Sigmoid colon (tissue), 7 donors: ENCODE results near the gene SMYD1. TPM values are rescaled to one million over a fixed set of nuclear protein-coding genes. Genes with fewer than 3 reads are reported as not detected.

Source experiments
- DNase-seq: peaks from one replicate; pipeline ENCODE4 v3.0.0-alpha.2; 2019
- H3K27ac ChIP-seq, 4 donors: fragments of 200-600 bp; sonication (generic); one replicate each; pipeline ENCODE4 v1.5.1; 2016 to 2019; ENCODE audit warnings: mild to moderate bottlenecking in 1 of 4
- H3K27me3 ChIP-seq, 3 donors: fragments of 200-600 bp; sonication (generic); one replicate each; pipeline ENCODE4 v1.5.1; 2019; ENCODE audit warnings: mild to moderate bottlenecking in 1 of 3
- H3K36me3 ChIP-seq, 4 donors: fragments of 200-600 bp; sonication (generic); one replicate each; pipeline ENCODE4 v1.5.1; 2016 to 2019
- H3K4me1 ChIP-seq, 4 donors: fragments of 200-600 bp; sonication (generic); one replicate each; pipeline ENCODE4 v1.5.1; 2017 to 2019
- H3K4me3 ChIP-seq, 4 donors: fragments of 200-600 bp; sonication (generic); one replicate each; pipeline ENCODE4 v1.5.1; 2017 to 2019; ENCODE audit warnings: mild to moderate bottlenecking in 2 of 4, moderate library complexity in 1 of 4
- H3K9me3 ChIP-seq, 4 donors: fragments of 200-600 bp in 3 of 4; sonication (generic) in 3 of 4; one replicate each; pipeline versions ENCODE4 v1.5.1 to v1.6.1; 2013 to 2019
- CTCF ChIP-seq, 4 experiments: fragments of 450-650 bp in 3 of 4; fragments of 200-600 bp in 1 of 4; IDR thresholded peaks; one replicate each; pipeline ENCODE4 v1.5.1; 2016 to 2019; ENCODE audit warnings: antibody characterized with exemption in 4 of 4, mild to moderate bottlenecking in 3 of 4, moderate library complexity in 2 of 4
- EP300 ChIP-seq, 4 donors: sonication (generic); formaldehyde crosslinking; IDR thresholded peaks; one replicate each; pipeline ENCODE4 v1.6.1; 2017; ENCODE audit warnings: antibody characterized with exemption in 4 of 4
- POLR2A ChIP-seq, 2 donors: fragments of 450-650 bp; IDR thresholded peaks; one replicate each; pipeline ENCODE4 v1.6.1; 2016; ENCODE audit warnings: antibody characterized with exemption in 2 of 2, mild to moderate bottlenecking in 2 of 2, moderate library complexity in 2 of 2
- POLR2AphosphoS5 ChIP-seq, 4 donors: sonication (generic); formaldehyde crosslinking; IDR thresholded peaks; one replicate each; pipeline ENCODE4 v1.6.1; 2017; ENCODE audit warnings: antibody characterized with exemption in 4 of 4
- WGBS, 2 donors: extraction: QIAGEN DNeasy Blood & Tissue Kit; methylation state at CpG; one replicate each; pipeline ENCODE4 v1.1.7; 2013; 5-methylcytosine and 5-hydroxymethylcytosine counted together
- intact Hi-C: fragments of 100-400 bp; cut with DNase I; formaldehyde crosslinking; loops from one replicate; pipeline ENCODE4 v1.15.1; 2023
- polyA plus RNA-seq, 3 donors: library from polyadenylated mRNA; stranded (reverse); fragments of 200-250 nt; gene quantifications; one replicate each; pipeline ENCODE4 v1.2.3, GENCODE V29; 2013
- total RNA-seq, 4 donors: library from RNA; depleted of rRNA; stranded (reverse); fragments of >200 nt; gene quantifications; one replicate each; pipeline ENCODE4 v1.1.0, GENCODE V29; 2016
- donor health status: healthy with polysubstance abuse.
- donor health status: Bipolar disorder and iron deficiency.
- donor health status: healthy.

The SMYD1 gene
- total and polyA plus RNA-seq, 7 donors, result under 0.01 to 45.7 (median 17.3) TPM; not detected in 1

GRCh38 chr2:88141952-88142351 lies 74.3 kb downstream of the SMYD1 start:
- no peaks in the 10 kb centered on the region for H3K36me3 ChIP-seq
- 97 to 99% methylated on average over 2 of the region's 2 CpGs for WGBS, 2 donors
- peaks cover 0 to 8% (median 1%) of the 10 kb centered on the region in 4 donors for H3K9me3 ChIP-seq
- no peaks in the 10 kb centered on the region for H3K4me1 ChIP-seq
- TF ChIP-seq POLR2AphosphoS5 (IDR thresholded peaks at IDR 0.05), result no peak
- no peak for TF ChIP-seq POLR2A (IDR thresholded peaks at IDR 0.05)
- TF ChIP-seq EP300 (IDR thresholded peaks at IDR 0.05), result no peak
- TF ChIP-seq CTCF (IDR thresholded peaks at IDR 0.05), result no peak
- intact Hi-C loops, result no loop called here
- no peaks in the 10 kb centered on the region for H3K27me3 ChIP-seq
- no peak overlapping the region for H3K27ac ChIP-seq
- H3K4me3 ChIP-seq, result no peak overlapping the region
- no peak for DNase-seq

DNA sequence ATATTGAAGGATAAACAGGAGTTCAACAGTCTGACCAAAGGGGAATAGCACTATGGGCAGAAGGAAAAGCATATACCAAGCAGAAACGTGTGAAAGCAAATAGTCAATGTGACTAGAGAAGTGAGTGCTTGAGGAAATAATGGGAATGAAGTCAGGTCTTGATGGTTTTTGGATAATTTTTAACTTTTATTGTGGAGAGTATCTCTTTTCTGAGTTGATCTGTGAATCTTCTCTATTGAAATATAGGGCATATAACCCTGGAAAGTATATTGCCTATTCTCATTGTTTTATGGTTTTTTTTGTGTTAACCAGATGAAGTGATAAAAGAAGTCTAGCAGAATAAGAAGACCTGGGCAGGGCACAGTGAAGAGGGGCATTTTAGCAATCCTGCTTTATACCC lies 76.6 kb downstream of the SMYD1 start:
- TF ChIP-seq CTCF (IDR thresholded peaks at IDR 0.05), result no peak
- TF ChIP-seq EP300 (IDR thresholded peaks at IDR 0.05), result no peak
- TF ChIP-seq POLR2AphosphoS5 (IDR thresholded peaks at IDR 0.05), result no peak
- TF ChIP-seq POLR2A (IDR thresholded peaks at IDR 0.05), result no peak

GRCh38 chr2:88144914-88145497 lies 77.4 kb downstream of the SMYD1 start:
- no peak overlapping the region for H3K4me3 ChIP-seq
- no peaks in the 10 kb centered on the region for H3K27me3 ChIP-seq
- WGBS, 2 donors, result 16 to 75% methylated on average over 10 of the region's 10 CpGs
- no peak for DNase-seq
- no peaks in the 10 kb centered on the region for H3K36me3 ChIP-seq
- no peaks in the 10 kb centered on the region for H3K4me1 ChIP-seq
- no peak overlapping the region for H3K27ac ChIP-seq
- H3K9me3 ChIP-seq, result peaks cover 0 to 15% (median 1%) of the 10 kb centered on the region in 4 donors
- intact Hi-C loops, result no loop called here
- TF ChIP-seq EP300 (IDR thresholded peaks at IDR 0.05), result no peak
- TF ChIP-seq POLR2AphosphoS5 (IDR thresholded peaks at IDR 0.05), result no peak
- TF ChIP-seq POLR2A (IDR thresholded peaks at IDR 0.05), result no peak
- TF ChIP-seq CTCF (IDR thresholded peaks at IDR 0.05), result no peak

More for the DNA sequence above, 76.6 kb downstream of the SMYD1 start:
- Histone ChIP-seq H3K27me3 (no peaks in the 10 kb centered on the region), H3K36me3 (no peaks in the 10 kb centered on the region), H3K9me3 (peaks cover 0 to 12% (median 1%) of the 10 kb centered on the region in 4 donors), H3K27ac (no peak overlapping the region), H3K4me1 (no peaks in the 10 kb centered on the region), H3K4me3 (no peak overlapping the region)
- DNase-seq, result no peak
- WGBS, 2 donors, result 12 to 55% methylated on average over 1 of the region's 1 CpG
- intact Hi-C loops, result no loop called here

DNA sequence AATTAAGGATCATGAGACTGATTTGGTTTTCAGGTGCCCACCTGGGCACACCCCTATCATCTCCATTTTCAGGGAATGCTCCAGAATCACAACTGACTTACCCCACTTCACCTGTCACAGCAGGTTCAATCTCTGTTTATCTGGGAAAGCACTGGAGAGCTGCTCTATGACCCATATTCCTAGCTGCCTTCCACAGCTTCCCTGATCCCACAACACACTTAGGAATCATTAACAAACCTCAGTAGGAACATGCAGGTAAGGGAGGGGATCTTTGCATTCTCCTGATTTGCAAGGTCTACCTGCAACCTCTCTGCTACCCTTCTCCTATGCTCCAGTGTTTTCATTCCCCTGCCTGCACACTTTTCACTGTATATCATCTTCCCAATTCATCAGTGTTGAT lies 79.0 kb downstream of the SMYD1 start:
- Histone ChIP-seq H3K27me3 (no peaks in the 10 kb centered on the region), H3K4me1 (no peaks in the 10 kb centered on the region), H3K9me3 (peaks cover 0 to 15% (median 1%) of the 10 kb centered on the region in 4 donors), H3K4me3 (no peak overlapping the region), H3K27ac (no peak overlapping the region), H3K36me3 (no peaks in the 10 kb centered on the region)
- intact Hi-C loops, result no loop called here
- TF ChIP-seq POLR2AphosphoS5 (IDR thresholded peaks at IDR 0.05), result no peak
- no peak for TF ChIP-seq EP300 (IDR thresholded peaks at IDR 0.05)
- no peak for TF ChIP-seq POLR2A (IDR thresholded peaks at IDR 0.05)
- TF ChIP-seq CTCF (IDR thresholded peaks at IDR 0.05), result no peak
- DNase-seq, result no peak

- no peak overlapping the region for H3K4me3 ChIP-seq
- peaks cover 0 to 10% (median 1%) of the 10 kb centered on the region in 4 donors for H3K9me3 ChIP-seq
- DNase-seq, result no peak
- 78 to 98% methylated on average over 2 of the region's 2 CpGs for WGBS, 2 donors
- TF ChIP-seq CTCF (IDR thresholded peaks at IDR 0.05), result no peak
- no peak for TF ChIP-seq POLR2A (IDR thresholded peaks at IDR 0.05)
- TF ChIP-seq POLR2AphosphoS5 (IDR thresholded peaks at IDR 0.05), result no peak
- TF ChIP-seq EP300 (IDR thresholded peaks at IDR 0.05), result no peak
- no peaks in the 10 kb centered on the region for H3K36me3 ChIP-seq
- intact Hi-C loops, result no loop called here
- no peaks in the 10 kb centered on the region for H3K4me1 ChIP-seq
- no peaks in the 10 kb centered on the region for H3K27me3 ChIP-seq
- no peak overlapping the region for H3K27ac ChIP-seq
These were observed 79.5 kb downstream of the SMYD1 start for GRCh38 chr2:88147145-88147544.
